Prostate gland (tissue), 2 donors: Measurements from ENCODE around the gene SNRPN. TPM values are rescaled to one million over a fixed set of nuclear protein-coding genes. Genes with fewer than 3 reads are reported as not detected.
A peak's percentile ranks its signal among the peaks of the same experiment; 100 is the strongest.

Source experiments
- DNase-seq: peaks from one replicate; pipeline ENCODE4 v3.0.0-alpha.2; 2019; ENCODE audit warnings: low spot score
- H3K27ac ChIP-seq, 2 donors: fragments of 200-600 bp; sonication (generic); 2 replicates each; pipeline ENCODE4 v1.5.1; 2017 to 2019
- H3K27me3 ChIP-seq: fragments of 200-600 bp; sonication (generic); replicated peaks from 2 replicates; pipeline ENCODE4 v1.5.1; 2019; ENCODE audit not compliant: insufficient read depth
- H3K36me3 ChIP-seq, 2 donors: fragments of 200-600 bp; sonication (generic); 1 replicate in 1 of 2; 2 replicates in 1 of 2; pipeline versions ENCODE4 v1.5.1 to v1.8.1; 2017 to 2019
- H3K4me1 ChIP-seq: fragments of 200-600 bp; sonication (generic); replicated peaks from 2 replicates; pipeline ENCODE4 v1.5.1; 2019
- H3K4me3 ChIP-seq, 2 donors: fragments of 200-600 bp; sonication (generic); 2 replicates each; pipeline ENCODE4 v1.5.1; 2017 to 2019
- H3K9me3 ChIP-seq: fragments of 200-600 bp; sonication (generic); 2 replicates; pipeline ENCODE4 v1.5.1; 2017
- POLR2A ChIP-seq: fragments of 450-650 bp; IDR thresholded peaks from one replicate; pipeline ENCODE4 v1.6.1; 2016; ENCODE audit warnings: antibody characterized with exemption, mild to moderate bottlenecking
- POLR2AphosphoS5 ChIP-seq: sonication (generic); formaldehyde crosslinking; IDR thresholded peaks from one replicate; pipeline ENCODE4 v1.6.1; 2017; ENCODE audit warnings: antibody characterized with exemption
- WGBS: methylation state at CpG from one replicate; pipeline ENCODE4 v1.1.5; 2018; 5-methylcytosine and 5-hydroxymethylcytosine counted together
- intact Hi-C: fragments of 100-400 bp; cut with DNase I; formaldehyde crosslinking; loops from one replicate; pipeline ENCODE4 v1.14.2; 2022
- total RNA-seq, 2 donors: library from RNA; depleted of rRNA; stranded (reverse); fragments of >200 nt; gene quantifications; one replicate each; pipeline ENCODE4 v1.1.0, GENCODE V29; 2016
- TF ChIP-seq, protein P1 (sequence below), 4 experiments: fragments of 200-600 bp in 2 of 4; fragments of 450-650 bp in 2 of 4; sonication (generic) in 2 of 4; IDR thresholded peaks; 1 replicate in 3 of 4; 2 replicates in 1 of 4; pipeline ENCODE4 v1.5.1; 2016 to 2019; ENCODE audit warnings: antibody characterized with exemption in 4 of 4, mild to moderate bottlenecking in 2 of 4, moderate library complexity in 2 of 4

The SNRPN gene
- total RNA-seq, 2 donors from 2014 or later: 312 to 514 TPM

DNA sequence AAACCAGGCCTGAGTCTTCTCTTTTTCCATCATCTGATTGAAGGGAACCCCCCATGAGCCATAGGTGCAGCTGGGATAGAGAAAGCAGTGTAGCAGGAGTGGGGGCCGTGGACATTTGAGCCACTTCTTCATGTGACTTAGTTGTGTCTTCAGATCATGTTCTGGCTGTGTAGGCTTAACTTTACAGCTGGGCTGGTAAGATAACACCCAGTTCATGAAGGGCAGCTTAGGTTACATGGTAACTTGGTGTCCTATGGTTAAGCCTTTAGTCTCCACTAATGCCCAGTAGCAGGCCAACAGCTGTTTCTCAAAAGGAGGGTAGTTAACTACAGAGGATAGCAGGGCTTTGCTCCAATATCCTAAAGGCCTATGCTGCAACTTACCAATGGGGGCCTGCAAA, 11.4 kb upstream of the SNRPN start:
- Histone ChIP-seq H3K4me1 (no peaks in the 10 kb centered on the region), H3K4me3 (no peak overlapping the region), H3K36me3 (no peaks in the 10 kb centered on the region), H3K27me3 (no peaks in the 10 kb centered on the region), H3K27ac (no peak overlapping the region), H3K9me3 (no peaks in the 10 kb centered on the region)
- intact Hi-C loops: no loop called here
- no peak for DNase-seq
- 88% methylated on average over 1 of the region's 1 CpG for WGBS
- TF ChIP-seq, protein P1, sequence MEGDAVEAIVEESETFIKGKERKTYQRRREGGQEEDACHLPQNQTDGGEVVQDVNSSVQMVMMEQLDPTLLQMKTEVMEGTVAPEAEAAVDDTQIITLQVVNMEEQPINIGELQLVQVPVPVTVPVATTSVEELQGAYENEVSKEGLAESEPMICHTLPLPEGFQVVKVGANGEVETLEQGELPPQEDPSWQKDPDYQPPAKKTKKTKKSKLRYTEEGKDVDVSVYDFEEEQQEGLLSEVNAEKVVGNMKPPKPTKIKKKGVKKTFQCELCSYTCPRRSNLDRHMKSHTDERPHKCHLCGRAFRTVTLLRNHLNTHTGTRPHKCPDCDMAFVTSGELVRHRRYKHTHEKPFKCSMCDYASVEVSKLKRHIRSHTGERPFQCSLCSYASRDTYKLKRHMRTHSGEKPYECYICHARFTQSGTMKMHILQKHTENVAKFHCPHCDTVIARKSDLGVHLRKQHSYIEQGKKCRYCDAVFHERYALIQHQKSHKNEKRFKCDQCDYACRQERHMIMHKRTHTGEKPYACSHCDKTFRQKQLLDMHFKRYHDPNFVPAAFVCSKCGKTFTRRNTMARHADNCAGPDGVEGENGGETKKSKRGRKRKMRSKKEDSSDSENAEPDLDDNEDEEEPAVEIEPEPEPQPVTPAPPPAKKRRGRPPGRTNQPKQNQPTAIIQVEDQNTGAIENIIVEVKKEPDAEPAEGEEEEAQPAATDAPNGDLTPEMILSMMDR (IDR thresholded peaks at IDR 0.05): no peak
- TF ChIP-seq POLR2AphosphoS5 (no peak), POLR2A (no peak)

DNA sequence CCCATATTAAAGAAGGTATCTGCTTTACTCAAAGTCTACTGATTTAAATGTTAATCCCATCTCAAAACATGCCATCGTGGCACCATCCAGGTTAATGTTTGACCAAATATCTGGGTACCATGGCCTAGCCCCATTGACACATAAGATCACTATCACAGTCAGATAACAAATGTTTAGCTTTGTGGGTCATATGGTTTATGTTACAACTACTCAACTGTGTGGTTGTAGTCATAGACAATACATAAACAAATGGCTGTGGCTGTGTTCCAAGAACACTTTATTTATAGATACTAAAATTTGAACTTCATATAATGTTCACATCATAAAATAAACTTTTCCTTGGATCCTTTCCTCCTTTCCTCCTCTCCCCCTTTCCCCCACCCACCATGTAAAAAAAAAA, 9.8 kb upstream of the SNRPN start:
- intact Hi-C loops: no loop called here

DNA sequence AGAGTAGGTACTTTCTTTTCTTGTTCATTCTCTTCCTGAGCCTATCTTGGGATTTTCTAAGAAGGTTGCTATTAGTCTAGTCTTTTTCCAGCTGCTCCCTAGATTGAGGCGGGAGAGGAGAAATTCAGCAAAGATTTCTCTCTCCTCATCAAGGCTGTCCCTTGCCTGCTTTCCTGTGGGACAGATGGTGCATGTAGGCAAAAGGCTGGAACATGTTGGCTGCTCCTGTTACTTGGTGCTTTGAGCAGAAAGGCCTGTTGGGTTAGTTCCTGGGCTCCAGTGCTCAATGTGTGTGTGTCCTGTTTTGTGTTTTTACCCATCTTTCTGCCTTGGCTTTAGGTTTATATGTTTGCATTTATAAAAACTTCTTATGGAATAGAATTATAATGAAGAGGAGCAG, 9.1 kb upstream of the SNRPN start:
- Histone ChIP-seq H3K4me1 (no peaks in the 10 kb centered on the region), H3K4me3 (no peak overlapping the region), H3K9me3 (no peaks in the 10 kb centered on the region), H3K36me3 (no peaks in the 10 kb centered on the region), H3K27me3 (no peaks in the 10 kb centered on the region), H3K27ac (no peak overlapping the region)
- TF ChIP-seq, protein P1 (IDR thresholded peaks at IDR 0.05): no peak
- TF ChIP-seq POLR2A (no peak), POLR2AphosphoS5 (no peak)
- intact Hi-C loops: no loop called here
- WGBS: 92% methylated on average over 1 of the region's 1 CpG
- DNase-seq: no peak

More for the DNA sequence above, 9.8 kb upstream of the SNRPN start:
- H3K9me3 ChIP-seq: no peaks in the 10 kb centered on the region
- TF ChIP-seq POLR2A (no peak), POLR2AphosphoS5 (peak; percentile 11)
- TF ChIP-seq, protein P1 (IDR thresholded peaks at IDR 0.05): no peak
- no peaks in the 10 kb centered on the region for H3K27me3 ChIP-seq
- 19% methylated on average over 1 of the region's 1 CpG for WGBS
- peak; percentile 20 for DNase-seq
- no peak overlapping the region for H3K27ac ChIP-seq
- H3K4me3 ChIP-seq: no peak overlapping the region
- H3K36me3 ChIP-seq: no peaks in the 10 kb centered on the region
- no peaks in the 10 kb centered on the region for H3K4me1 ChIP-seq

DNA sequence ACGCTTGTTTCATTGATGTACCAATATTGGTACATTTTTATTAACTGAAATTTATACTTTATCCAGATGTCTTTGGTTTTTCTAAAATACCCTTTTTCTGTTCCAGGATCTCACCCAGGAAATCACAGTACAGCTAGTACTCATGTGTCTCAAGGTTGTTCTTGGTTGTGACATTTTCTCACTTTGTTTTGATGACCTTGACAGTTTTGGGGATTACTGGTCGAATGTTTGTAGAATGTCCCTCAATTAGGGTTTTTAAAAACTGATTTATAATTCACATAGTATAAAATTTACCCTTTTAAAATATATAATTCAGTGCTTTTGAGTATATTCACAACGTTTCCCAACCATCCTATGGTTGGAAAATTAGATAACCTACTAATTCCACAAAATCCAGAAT, 6.3 kb upstream of the SNRPN start:
- intact Hi-C loops: no loop called here
- TF ChIP-seq, protein P1 (IDR thresholded peaks at IDR 0.05): no peak
- TF ChIP-seq POLR2A: no peak
- no peak for TF ChIP-seq POLR2AphosphoS5

DNA sequence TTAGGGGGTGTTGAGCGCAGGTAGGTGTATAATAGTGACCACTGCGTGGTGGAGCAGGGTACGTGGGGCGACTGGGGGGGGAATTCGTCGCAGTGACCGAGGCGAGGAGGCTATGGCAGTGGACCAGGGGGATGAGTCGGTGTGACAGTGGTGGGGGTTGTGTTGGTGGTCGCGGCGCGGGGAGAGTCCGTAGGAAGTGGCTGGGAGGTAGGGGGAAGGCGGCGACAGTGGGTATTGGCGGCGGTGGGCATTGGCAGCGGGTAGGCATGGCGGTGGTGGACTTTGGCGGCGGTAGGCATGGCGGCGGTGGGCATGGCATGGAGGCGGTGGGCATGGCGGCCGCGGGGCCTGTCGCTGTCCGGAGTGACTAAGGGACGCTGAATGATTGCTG, 739 bp downstream of the SNRPN start:
- DNase-seq: no peak
- TF ChIP-seq POLR2A: no peak
- no peak for TF ChIP-seq POLR2AphosphoS5
- TF ChIP-seq, protein P1 (IDR thresholded peaks at IDR 0.05): no peak
- intact Hi-C loops: loop anchor here (5.0 kb wide), 1 partner anchor 482 kb away; the partner anchor contains the start of gene UBE3A
- Histone ChIP-seq H3K27ac (peak overlapping the region; percentile 80 to 90), H3K4me3 (peak overlapping the region; percentile 61 to 65), H3K36me3 (no peaks in the 10 kb centered on the region), H3K9me3 (no peaks in the 10 kb centered on the region), H3K27me3 (no peaks in the 10 kb centered on the region), H3K4me1 (no peaks in the 10 kb centered on the region)
- 58% methylated on average over 31 of the region's 31 CpGs for WGBS

More for the DNA sequence above, 6.3 kb upstream of the SNRPN start:
- Histone ChIP-seq H3K36me3 (no peaks in the 10 kb centered on the region), H3K4me1 (no peaks in the 10 kb centered on the region), H3K9me3 (no peaks in the 10 kb centered on the region), H3K4me3 (no peak overlapping the region), H3K27ac (no peak overlapping the region), H3K27me3 (no peaks in the 10 kb centered on the region)
- no peak for DNase-seq
- WGBS: 76% methylated on average over 3 of the region's 3 CpGs
